NCI-H526 treated with DMSO at 0.1 percent for 48 hours (cell line): ENCODE measurements around the gene EPS8L2.

Experiments
- DNase-seq: peaks from one replicate; lab custom pipeline; 2025; lab: John Stamatoyannopoulos, UW

EPS8L2 gene

DNA sequence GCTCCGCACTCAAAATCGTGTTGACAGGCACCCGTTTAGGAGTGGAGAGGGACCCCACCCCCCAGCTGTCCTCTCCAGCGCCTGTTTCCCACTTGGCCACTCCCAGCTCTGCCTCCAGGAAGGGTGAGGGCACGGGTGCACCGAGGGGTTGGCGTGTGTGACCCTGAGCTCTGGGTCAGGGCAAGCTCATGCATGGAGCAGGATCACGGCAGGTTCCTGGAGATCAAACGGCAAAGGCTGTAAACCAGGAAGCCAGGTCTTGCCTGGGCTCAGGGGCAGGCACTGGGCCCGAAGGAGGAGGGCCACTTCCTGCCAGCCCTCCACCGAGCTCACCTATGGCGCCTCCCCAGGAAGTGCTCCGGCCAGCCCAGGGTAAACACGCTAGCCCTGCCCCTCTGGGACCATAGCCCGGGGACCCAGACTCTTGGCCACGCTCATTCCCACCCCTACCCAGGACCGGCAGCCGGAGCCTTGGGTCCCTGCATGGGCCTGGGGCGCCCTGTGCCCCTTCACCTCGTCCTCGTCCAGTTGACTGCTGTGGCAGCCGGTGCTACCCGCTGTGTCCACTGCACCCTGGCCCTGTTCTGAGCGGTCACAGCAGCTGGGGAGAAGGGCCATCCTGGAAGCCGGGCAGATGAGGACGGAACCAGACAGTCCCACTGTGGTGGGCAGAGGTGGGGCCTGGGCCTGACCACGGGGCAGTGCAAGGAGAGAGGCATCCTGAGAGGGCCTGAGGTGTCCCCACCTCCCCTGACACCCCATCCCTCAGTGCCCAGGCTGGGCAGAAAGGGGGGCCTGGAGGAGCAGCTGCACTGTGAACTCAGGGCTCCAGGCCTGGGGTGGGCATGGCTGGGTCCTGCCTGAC is 1.0 kb upstream of the EPS8L2 start:
- no peak for DNase-seq

- no peak for DNase-seq
Measured at GRCh38 chr11:706439-706956, 467 bp downstream of the EPS8L2 start.

GRCh38 chr11:706957-707816 is 1.2 kb downstream of the EPS8L2 start:
- DNase-seq, result no peak

GRCh38 chr11:707817-708420 is 1.9 kb downstream of the EPS8L2 start:
- DNase-seq, result no peak

DNA sequence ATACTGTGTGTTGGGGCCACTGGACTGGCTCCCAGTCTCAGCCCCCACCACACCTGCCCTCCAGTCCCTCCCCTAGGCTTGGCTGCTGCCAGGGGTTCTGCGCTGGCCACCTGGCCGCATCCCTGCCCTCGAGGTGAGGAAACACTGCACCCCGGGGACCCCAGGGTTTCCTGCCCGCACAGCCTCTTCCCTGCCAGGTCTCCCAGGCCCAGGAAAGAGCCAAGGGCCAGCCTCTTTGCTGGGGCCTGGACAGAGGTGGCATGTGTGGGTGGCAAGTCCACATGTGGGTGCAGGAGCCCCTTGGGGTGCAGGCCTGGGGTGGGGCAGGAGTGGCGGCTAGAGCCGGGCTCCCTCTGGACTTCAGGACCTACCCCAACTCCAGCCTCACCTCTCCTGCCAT is 2.5 kb downstream of the EPS8L2 start:
- DNase-seq, result no peak

- no peak for DNase-seq
Measured at GRCh38 chr11:709109-709997, 3.3 kb downstream of the EPS8L2 start.

DNA sequence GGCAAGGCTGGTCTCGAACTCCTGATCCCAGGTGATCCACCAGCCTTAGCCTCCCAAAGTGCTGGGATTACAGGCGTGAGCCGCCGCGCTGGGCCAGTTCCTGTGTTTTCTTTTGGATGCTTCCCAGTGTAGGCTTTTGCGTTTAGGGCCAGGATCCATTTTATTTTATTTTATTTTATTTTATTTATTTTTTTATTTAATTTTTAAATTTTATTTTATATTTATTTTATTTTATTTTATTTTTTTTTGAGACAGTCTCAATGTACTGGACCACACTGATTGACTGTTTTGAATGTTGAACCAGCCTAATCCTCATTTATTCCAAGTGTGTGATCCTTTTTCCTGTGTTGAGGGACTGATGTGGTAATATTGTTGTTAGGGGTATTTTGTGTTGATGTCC is 8.4 kb downstream of the EPS8L2 start:
- no peak for DNase-seq

DNA sequence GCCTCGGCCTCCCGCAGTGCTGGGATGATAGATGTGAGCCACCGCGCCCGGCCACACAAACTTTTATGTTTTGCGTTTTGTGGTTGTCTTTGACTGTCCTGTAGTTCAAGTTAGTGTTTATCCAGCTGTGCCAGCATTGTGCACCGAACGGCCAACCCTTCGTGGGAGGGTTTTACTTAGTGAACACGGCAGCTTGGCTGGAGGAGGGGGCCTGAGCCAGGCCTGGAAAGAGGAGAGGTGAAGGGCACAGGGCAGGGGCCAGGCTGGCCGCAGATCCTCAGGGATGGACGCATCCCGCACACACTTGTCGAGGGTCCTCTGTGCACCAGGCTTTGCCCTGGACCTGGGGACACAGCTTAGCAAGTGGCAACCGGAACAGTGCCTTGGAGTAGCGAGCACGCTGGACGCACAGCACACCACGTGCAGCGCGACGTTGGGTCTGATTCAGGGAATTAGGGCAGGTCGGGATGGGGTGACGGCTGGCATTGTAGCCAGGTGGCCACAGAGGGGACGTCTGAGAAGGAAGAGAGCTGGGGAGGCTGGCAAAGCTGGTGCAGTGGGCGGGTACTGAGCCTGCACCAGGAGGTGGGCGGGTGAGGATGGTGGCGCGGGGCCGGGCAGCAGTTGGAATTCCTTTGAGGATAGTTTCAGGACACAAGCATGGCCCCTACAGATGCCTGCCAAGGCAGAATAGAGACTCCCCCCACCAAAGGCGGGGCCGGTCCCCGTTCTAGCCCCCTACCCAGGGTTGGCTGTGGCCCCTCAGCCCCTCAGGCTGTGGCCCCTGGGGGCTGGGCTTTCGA is 13.4 kb downstream of the EPS8L2 start:
- DNase-seq, result no peak

- no peak for DNase-seq
Measured at GRCh38 chr11:720017-720641, 14.1 kb downstream of the EPS8L2 start.

DNA sequence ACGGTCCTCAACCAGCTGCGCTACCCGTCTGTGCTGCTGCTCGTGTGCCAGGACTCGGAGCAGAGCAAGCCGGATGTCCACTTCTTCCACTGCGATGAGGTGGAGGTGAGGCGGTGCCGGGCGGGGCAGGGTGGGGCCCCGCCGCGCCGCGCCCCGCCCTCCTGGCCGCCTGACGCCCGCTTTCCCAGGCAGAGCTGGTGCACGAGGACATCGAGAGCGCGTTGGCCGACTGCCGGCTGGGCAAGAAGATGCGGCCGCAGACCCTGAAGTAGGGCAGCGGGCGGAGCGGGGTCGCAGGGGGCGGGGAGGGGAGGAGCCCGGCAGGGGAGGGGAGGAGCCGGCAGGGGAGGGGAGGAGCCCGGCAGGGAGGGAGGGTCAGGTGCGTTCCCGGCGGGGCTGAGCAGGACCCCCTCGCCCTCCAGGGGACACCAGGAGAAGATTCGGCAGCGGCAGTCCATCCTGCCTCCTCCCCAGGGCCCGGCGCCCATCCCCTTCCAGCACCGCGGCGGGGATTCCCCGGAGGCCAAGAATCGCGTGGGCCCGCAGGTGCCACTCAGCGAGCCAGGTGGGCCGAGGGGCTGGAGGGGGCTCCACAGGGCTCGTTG is 14.7 kb downstream of the EPS8L2 start:
- DNase-seq, result peak; percentile 62

DNA sequence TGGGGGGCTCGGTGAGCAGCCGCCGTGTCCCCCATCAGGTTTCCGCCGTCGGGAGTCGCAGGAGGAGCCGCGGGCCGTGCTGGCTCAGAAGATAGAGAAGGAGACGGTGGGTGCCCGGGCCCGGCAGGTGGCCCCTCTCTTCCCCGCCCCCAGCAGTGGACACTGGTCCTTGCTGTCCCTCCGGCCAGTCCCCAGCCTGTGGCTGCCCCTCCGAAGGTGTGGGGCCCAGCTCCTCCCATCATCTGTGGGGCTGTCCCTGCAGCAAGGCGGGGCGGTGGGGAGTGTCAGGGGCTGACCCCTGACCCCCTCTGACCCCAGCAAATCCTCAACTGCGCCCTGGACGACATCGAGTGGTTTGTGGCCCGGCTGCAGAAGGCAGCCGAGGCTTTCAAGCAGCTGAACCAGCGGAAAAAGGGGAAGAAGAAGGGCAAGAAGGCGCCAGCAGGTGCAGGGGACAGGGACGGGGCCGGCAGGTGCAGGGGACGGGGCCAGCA is 15.3 kb downstream of the EPS8L2 start:
- no peak for DNase-seq

DNA sequence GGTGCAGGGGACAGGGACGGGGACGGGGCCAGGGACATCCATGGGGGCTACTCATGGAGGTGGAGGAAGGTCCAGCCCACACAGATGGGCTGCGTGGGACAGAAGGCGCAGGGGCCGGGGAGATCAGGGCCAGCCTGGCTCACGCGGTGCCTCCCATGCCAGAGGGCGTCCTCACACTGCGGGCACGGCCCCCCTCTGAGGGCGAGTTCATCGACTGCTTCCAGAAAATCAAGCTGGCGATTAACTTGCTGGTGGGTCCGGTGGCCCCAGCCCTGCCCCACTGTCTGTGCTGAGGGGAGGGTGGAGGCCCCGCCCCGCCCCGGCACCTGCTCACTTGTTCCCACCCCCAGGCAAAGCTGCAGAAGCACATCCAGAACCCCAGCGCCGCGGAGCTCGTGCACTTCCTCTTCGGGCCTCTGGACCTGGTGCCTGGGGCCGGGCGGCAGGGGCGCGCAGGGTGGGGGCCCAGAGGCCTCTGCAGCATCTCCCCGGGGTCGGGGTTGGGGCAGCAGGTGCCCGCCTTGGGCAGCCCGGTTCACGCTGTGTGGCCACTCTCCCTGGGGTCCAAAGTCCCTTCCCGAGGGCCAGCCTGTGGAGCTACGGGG is 15.8 kb downstream of the EPS8L2 start:
- DNase-seq, result peak; percentile 64

- DNase-seq, result no peak
Measured at GRCh38 chr11:722346-722811, 16.3 kb downstream of the EPS8L2 start.

GRCh38 chr11:723120-723883 is 17.3 kb downstream of the EPS8L2 start:
- DNase-seq, result peak; percentile 47

GRCh38 chr11:724049-724777 is 18.2 kb downstream of the EPS8L2 start:
- DNase-seq, result no peak

GRCh38 chr11:724778-725386 is 18.9 kb downstream of the EPS8L2 start:
- no peak for DNase-seq

GRCh38 chr11:725624-726202 is 19.7 kb downstream of the EPS8L2 start:
- no peak for DNase-seq
